Superior temporal gyrus (tissue), 1 donor: ENCODE data around the gene BMP4.

Experiments
- DNase-seq: peaks from one replicate; pipeline ENCODE4 v3.0.0-alpha.2; 2016; ENCODE audit errors: extremely low spot score

BMP4 gene

DNA sequence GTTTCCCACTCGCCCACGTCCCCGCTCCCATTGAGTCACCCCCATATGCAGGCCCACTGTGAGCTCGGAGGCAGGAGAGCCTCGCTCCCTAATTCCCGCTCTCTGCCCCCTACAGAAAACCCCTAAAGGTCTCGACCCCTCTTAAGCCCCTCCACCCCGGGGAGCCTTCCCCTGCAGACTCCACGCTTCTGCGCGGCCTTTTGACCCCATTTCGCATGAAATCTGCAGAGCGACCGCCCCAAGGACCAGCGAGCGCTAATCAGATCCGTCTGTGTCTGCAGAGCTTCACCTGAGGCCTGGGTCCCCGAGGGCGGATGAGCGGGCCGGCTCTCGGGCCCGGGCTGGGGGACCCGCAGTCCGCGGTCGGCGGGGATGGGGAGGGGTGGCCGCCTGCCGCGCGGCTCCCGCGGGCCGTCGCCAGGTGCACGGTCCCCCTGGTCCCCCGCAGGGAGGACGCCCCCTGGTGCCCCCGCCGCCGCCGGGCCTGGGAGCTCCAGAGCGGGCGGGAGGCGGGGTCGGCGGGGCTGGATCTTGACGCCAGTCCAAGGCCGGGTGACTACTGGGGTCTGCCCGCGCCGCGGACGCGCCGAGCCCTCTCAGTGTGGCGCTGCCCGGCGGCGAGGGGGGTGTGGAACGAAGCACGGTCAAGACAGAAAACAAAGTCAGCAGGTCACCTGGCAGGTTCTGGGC, 10.1 kb downstream of the BMP4 start:
- DNase-seq, result no peak

DNA sequence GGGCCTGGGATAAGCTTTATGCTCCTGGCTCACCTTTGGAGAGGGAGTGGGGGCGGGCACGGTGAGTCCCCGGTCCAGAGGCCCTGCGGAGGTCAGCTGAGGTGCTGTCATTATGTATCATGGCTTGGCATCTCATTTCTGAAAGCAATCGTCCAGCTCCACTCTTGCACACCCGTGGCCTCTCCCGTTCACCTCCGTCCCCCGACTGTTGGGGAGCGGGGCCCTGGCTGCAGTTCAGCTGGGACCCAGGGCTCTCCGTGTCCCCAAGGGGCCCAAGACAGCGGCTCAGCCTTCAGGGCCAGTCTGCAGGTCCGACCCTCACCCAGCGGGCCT, 10.6 kb downstream of the BMP4 start:
- no peak for DNase-seq

- DNase-seq, result no peak
Observed at GRCh38 chr14:53943751-53944083, 12.9 kb downstream of the BMP4 start.

DNA sequence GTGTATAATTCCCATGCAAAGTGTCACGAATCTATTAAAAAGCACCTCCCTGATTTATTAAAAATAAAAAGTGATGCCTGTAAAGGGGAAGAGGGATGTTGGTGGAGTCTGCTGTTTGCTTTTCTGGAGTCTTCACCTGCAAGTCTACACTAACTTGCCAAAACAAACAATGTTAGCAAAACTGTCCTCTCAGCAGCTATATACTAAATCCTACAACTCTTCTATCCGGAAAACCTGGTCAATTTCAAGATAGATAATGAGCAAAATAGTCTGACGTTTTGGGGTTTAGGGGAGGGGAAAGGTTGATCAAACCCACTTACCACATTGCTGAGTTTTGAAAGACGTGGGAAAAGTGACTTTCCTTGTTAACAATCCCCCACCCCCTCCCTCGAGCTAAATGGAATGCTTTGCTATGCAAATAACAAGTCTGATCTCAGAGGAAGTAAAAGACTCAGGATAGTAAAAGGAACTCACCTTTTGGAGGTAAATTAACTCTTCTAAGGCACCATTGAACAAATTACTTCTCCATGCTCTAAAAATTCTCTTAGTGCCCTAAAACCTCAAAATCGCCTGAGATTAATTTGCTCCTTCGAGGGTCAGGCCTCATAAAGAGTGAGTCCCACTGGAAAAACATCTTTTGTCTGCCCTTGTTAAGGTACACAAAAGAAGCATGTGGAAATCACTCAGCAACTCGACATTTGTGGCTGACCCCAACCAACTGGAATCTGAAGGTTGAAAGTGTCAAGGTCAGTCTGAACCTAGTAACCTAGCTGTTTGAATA, 13.5 kb downstream of the BMP4 start:
- DNase-seq, result no peak

DNA sequence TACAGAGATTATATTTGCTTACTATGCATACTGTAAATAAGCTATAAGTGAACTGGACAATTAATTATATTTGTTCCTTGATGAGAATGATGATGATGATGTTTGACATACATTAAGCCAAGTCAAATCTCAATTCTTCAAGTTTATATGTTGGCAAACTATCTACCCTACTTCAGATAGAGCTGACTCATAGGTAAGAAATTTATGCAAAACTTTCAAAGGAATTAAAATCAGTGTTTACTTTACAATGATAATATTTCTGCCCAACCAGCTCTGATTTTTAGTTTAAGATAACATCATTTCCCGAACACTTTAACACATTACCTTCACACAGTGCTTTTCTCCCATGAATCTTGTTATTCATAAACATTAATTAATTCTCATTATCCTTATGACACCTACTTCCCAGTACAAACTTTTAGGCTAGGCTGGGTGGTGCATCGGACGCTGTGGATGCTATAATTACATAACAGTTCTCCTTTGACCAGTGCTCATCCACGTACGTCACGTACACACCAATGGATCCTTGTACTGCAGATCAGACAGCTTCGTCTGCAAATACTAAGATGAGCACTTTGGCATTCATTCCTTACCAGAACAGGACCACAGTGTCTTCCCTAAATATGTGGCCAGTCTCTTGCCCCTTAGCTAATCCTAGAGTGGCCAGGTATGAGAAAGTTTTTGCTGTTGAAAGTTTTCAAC, 18.3 kb downstream of the BMP4 start:
- DNase-seq, result no peak

DNA sequence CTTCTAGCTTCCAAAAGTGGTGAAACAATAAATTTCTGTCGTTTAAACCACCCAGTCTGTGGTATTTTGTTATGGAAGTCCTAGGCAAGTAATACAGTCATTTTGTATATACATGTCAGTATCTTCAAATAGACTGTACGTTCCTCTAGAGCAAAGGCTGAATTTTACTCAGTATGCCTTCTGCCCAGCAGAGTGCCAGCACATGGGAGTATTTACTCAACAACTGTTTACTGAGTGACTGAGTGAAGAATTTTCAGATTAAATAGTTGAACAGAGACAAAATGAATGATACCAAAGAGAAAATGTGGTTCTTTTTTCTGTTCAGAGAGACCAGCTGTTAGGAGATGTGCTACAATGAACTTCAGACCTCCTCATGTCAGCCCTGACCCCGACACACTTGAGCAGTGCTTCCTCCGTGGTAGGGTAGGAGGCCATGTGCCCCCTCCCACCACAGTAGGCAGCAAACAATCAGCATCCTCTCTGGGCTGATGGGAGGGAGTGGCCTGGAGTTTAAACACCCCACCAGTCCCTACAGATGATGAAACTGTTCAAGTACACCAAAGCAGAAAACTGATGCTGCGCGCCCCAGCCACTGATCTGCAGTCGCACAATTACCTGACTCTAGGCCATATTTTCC, 21.7 kb downstream of the BMP4 start:
- DNase-seq, result no peak

GRCh38 chr14:53932966-53933365, 23.7 kb downstream of the BMP4 start:
- DNase-seq, result no peak

- no peak for DNase-seq
Observed at GRCh38 chr14:53929871-53930715, 26.5 kb downstream of the BMP4 start.

GRCh38 chr14:53927171-53927570, 29.5 kb downstream of the BMP4 start:
- DNase-seq, result no peak

DNA sequence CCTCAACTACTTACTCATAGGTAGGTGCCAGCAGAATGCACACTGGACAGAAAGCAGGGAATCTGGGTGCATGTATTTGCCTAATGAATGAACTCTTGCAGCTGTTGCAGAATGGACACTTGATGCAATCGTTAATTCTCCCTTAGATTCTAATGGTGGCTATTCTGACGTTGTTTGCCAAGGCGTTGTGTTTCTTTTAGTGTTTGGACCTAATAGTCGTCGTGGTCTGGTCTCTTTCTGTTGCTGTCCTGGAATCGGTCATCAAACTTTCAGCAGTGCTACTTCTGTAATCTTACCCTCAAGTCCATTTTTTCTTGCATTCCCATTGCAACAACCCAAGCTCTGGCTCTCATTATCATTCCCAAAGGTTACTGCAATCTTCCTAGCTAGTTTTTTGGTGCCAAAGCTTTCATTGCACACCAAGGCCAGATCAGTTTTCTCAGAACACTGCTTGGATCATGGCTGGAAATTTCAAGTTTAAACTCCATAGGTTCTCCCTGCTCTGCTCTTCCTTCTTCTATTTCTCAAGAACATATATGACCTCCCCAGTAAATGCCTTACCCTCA, 31.3 kb downstream of the BMP4 start:
- no peak for DNase-seq

DNA sequence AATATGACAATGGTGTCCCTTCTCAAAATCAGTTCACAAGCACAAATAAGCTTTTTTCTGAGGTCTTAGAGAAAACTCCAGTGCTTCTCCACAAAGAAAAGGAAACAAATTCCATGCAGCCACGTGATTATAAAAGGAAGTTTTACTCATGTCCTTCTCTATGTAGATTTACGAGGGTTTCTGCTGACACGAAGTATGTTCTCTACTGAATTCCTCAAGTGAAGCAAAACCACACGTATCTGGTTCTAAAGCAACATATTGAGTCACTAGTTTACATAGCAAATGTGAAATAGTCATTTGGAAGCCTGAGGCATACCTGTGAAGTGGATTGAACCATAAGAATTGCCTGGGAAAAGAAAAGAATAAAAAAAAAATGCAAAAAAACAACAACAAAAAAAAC, 31.9 kb downstream of the BMP4 start:
- no peak for DNase-seq

DNA sequence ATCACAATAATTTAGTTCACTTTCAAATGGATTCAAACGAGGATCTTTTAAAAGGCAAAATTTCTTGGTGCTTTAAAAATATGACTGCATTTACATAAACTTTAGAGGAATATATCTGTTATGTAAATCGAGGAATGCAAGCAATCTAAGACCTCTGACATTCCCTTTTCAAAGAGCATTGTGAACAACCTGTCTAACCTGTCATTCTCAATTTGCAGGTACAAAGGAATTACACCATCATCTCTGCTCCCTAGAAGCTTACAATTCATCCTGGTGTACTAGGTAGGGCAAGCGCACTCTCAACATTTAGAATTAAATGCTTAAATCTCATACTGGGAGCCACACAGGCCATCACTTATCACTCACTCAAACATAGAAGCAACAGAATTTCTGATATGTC, 35.6 kb downstream of the BMP4 start:
- no peak for DNase-seq

DNA sequence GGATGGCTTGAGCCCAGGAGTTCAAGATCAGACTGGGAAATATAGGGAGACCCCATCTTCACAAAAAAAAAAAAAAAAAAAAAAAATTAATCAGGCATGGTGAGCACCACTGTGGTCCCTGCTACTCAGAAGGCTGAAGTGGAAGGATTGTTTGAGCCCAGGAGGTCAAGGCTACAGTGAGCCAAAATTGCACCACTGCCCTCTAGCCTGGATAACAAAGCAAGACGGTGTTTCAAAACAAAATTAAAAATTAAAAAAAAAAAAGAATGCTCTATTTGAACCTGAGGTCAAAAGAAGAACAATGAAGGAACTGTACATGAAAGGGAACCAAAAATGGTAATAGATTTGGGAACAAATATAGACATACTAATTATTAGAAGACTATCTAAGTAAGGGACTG, 40.4 kb downstream of the BMP4 start:
- DNase-seq, result no peak

DNA sequence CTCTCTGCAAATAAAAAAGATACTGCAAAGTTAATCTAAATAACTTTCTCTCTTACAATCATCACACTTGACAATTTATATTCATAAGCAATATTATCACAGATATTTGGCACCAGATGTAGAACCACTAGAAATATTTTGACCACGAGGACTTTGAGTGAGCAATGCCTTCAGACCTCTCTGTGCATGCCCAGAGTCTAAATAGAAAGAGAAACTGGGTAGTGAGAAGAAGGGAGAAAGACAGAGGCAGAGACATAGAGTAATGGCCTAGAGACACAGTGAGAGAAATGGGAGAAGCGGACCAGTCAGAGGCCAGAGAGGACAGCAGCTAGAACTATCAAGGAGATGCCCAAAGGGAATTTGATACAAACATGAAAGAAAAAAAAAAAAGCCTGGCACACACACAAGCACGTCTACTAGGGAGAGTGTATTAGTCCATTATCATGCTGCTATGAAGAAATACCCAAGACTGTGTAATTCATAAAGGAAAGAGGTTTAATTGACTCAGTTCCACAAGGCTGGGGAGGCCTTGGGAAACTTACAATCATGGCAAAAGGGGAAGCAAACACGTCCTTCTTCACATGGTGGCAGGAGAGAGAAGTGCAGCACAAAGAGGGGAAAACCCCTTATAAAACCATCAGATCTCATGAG, 41.1 kb downstream of the BMP4 start:
- no peak for DNase-seq

- DNase-seq, result no peak
Observed at GRCh38 chr14:53912021-53912420, 44.6 kb downstream of the BMP4 start.

DNA sequence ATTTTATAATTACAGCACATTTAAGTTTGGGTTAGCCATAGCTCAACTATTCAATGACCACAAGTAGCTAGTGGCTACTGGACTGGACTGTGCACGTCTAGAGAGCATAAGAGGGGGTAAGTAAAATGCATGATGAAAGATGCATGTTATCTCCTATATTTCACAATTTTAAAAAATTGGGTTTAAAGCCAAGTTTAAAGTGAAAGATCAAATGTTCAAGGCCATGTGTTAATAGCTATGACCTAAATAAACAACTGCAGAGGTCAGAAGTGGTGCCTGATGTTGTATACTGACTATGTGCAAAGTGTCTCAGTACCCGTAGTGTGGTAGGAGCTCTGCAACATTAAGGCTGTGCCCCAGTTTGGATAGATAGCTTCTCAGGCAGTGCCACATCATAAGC, 48.2 kb downstream of the BMP4 start:
- no peak for DNase-seq

DNA sequence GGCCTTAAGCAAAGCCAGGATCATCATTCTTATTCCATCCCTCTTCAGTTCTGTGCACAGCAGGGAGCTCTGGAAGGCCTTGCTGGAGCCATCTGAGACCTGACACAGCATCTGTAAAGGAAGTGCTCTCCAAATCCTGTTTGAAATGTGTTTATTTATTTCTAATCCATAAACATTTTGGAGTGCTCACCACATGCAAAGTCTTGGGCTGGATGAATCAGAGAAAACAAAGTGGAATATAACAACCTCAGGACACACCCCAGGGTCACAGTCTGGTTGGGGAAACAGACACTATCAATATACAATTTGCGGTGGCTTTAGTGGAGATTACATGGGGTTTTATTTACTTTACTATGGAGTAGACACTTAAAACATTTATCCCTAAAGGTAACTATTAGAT, 54.3 kb downstream of the BMP4 start:
- DNase-seq, result no peak

- DNase-seq, result no peak
Observed at GRCh38 chr14:53900499-53900898, 56.1 kb downstream of the BMP4 start.
